GM19099 (cell line): ENCODE results near the gene MTMR11.
A peak's percentile ranks its signal among the peaks of the same experiment; 100 is the strongest.

ENCODE experiments used
- POLR2A ChIP-seq: IDR thresholded peaks from 3 replicates; pipeline ENCODE4 v1.6.1; 2011; ENCODE audit warnings: low read depth; ENCODE audit not compliant: insufficient read length; ENCODE audit errors: extremely low read depth

The MTMR11 gene

DNA sequence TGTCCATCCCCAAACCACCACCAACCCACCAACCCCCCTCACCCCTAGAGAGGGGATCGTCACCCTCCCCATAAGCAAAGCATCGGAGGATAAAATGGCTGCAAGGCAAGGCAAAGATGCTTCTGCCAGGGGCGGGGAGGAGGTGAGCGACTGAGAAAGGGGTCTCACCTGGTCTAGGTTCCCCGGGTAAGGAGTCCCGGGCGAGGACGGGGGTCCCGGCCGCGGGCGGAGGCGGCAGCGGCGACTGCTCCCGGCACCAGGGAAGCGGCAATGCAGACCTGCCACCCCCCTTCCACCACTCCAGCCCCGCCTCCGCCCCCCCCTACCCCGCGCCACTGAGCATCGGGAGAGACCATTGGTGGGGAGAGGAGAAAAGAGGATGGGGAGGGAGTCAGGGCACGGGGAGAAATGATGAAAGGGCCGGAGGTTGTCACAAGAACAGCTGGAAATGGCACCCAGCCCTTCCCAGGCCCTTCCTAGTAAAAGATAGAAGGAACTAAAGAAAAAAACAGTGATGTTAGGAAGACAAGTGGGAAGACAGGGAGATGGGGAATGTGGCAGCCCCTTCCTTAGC is 19.0 kb downstream of the MTMR11 start, which contains the start of gene SV2A:
Gene SV2A (minus strand): TSS at position 274 of the 574 bp plus-strand sequence. CDS start 4,004 bp downstream, outside the sequence.
- peak; percentile 31 for TF ChIP-seq POLR2A

DNA sequence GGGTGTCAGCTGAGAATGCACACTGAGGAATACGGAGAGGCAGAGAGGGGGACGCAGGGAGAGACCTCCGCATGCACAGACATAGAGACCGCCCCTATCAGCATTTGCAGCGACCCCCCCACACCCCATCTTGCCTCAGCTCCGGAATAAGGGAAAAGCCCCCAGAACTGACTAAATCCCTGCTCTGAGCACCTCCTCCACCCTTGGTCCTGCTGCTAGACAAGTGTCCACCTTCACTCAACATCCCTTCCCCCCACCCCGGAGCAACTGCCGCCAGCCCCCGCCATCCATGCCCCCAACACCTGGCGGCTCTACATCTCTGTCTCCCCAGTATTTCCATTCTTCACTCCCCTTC is 19.8 kb downstream of the MTMR11 start:
- no peak for TF ChIP-seq POLR2A

DNA sequence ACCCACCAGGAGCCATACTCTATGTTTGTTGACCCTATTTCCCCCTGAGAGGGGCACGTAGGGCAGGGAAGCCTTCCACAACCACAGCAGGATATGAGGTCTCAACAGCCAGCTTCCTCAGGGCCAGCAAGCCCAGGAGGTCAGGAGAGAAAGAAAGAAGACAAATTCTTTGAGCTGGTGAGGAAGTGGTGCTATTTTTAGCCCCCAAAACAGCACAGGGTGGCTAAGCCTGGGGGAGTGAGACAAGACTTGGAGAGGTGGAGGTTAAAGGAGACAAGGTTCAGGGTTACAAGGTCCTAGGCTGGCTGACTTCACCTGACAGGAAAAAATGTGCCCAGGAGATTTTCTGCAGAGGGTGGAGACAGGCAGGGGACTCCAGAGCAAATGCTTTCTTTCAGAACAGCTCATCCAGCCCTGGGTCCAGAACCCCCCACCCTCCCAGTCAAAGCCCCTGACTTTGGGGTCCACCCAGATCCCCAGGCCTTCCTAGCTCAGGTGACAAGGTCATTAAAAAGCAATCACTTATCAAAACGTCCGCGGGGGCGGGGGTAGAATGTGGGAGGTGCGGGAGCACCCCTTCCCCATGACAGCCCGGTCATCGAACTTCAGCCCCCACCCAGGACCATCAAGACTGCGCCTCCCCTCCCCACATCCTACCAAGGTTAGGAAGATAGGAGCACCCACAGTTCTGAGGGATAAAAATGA is 20.3 kb downstream of the MTMR11 start:
- no peak for TF ChIP-seq POLR2A

DNA sequence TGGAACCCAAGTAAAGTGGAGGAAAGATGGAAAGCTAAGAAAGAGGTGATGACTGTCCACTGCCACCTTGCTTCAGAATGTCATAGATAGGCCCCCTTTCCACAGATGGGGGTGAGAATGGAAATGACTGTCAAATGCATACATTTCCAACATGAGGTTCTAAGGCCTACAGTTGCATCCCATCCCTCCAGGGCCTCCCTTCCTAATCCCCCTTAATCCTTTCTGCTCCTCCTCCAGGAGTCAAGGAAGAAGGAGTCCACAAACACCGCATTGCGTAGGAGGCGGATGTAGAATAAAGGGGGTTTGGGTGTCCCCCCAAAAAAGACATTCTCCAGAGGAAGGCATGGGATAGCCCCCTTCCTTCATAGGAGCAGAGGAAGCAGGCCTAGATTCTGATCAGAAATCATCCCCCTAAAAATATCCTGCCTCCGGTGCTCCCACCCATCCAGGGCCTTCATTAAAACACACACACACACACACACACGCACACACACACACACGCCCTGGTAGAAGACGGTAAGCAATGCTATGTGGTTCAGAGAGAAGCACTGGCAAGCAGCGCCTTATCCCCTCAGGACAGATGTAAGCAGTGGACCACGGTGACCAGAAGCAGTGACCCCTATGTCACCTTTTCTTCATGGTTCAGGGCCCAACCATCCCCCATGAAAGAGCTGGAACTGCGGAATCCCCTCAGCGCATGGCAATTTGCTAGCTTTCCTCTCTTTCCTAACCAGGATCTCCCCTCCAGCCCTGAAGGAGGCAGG is 21.1 kb downstream of the MTMR11 start:
- no peak for TF ChIP-seq POLR2A

DNA sequence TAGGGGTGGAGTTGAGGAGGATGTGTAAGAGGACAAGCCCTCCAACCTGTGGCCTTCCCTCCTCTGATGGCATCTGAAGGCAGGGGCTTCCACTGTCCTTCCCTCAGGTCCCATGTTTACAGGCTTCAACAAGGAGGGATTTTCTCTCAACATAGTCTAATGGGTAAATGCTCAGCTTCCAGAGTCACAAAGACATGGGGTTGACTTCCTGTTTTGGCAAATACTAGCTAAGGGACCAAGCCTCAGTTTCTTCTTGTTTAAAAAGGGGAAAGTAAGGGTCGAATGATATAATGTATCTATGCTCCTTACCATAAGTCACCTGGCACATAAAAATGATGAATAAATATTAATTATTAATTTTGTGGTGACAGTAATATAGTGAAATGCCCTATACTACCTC is 22.1 kb downstream of the MTMR11 start:
- TF ChIP-seq POLR2A: no peak

DNA sequence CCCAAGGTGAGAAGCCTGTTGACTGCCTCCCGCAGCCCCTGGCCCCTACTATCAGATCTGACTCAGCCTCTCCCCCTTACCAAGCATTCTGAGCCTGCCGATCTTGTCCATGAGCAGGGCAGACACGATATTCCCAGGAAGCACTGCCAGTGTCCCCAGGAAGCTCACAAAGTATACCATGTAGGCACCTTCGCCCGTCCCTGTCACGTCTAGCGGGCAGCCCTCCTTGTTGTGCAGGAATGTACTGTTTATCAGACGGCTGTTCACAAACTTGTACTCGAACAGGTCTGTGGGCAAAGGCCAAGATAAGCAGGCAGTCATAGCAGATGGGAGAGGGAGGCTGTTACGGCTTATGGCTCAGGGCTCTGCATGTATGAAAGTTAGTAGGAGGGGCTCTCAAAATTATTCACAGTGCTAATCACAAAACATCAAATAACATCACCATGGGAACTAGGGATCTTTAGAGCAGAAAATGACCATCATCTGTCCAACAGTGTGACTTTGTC is 30.1 kb downstream of the MTMR11 start:
- no peak for TF ChIP-seq POLR2A

DNA sequence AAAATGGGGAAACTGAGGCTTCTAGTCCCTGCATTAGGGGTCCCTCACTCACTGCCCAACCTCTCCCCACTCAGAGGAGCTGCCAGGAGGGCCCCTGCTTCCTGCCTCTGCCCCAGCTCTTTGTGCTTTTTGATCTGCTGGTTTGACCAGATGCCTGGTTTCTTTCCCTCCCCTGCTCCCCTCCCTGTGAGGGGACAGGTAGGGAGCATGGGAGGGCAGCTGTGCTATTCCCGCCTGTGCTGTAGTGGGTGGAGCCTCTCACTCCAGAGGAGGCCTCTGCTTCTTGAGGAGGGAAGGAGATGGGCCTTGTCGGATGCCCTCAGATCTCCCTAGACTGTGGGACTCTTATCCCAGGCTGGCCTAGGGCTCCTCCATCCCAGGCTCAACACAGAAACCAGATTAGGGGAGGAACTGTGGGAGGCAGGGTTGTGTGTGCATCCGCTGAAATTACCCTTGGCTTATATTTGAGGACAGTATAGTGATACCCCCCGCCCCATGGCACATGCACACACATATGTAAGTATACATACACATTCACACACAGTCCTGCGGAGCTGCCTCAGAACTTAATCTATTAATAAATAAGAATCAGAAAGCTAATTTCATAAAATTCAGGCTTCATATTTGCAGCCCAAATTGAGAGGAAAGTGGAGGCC is 32.7 kb downstream of the MTMR11 start:
- no peak for TF ChIP-seq POLR2A

DNA sequence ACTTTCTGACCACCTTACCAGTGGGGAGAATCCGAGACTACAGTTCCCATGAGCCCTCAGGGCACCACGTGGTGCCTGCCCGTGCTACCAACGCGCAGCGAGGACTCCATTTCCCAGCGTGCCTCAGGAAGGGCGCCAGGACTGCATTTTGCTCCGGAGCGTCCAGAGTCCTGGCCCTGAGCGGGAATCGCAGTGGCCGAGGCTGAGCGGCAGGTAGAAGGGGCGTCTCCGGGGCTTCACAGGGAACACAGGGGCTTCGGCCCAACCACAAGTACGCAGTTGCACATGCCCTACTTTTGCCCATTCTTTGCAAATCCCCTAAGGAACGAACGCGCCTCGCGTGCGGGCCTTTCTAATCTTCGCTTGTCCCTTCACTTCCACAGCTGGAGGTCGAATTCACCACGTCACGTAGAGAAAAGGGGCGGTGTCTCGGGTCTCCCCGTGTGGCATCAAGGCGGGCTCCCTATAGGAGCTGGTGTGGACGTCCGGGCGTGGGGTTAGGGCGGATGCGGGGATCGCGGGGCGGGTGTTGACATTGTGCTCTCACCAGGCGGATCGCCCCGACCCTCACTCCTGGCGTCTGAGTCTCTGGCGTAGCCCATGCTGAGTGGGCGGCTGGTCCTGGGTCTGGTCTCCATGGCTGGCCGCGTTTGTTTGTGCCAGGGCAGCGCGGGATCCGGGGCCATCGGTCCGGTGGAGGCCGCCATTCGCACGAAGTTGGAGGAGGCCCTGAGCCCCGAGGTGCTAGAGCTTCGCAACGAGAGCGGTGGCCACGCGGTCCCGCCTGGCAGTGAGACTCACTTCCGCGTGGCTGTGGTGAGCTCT is 37.0 kb downstream of the MTMR11 start, which contains the start of gene BOLA1:
Gene BOLA1 (plus strand): TSS at position 109 of the 825 bp plus-strand sequence. CDS start 492 bp downstream, at position 601.
- TF ChIP-seq POLR2A: peak; percentile 75

DNA sequence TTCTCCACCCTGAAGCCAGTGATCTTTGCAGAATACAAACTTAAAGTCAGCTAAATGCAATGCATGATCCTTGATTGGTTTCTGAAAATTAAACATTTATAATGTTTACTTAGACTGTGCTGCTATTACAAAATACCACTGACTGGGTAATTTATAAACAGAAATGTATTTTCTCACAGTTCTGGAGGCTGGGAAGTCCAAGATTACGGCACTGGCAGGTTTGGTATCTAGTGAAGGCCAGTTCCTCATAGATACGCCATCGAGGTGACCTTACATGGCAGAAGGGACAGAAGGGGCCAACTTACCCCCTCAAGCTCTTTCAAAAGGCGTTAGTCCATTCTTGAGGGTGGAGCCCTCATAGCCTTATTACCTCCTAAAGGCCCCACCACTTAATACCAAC is 40.1 kb downstream of the MTMR11 start:
- no peak for TF ChIP-seq POLR2A

DNA sequence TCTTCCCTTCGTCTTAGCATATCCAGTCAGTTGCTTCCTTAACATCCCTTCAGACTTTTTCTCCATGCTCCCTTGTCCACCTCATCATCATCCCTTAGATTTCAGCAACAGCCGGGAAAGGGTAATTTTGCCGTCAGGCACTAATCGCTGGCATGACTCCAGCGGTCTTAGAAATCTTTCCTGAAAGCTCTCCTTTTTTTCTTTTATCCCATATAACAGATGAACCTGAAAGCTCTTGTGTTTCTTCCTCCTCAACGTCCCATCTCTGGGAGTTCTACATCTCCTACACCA is 47.7 kb downstream of the MTMR11 start:
- no peak for TF ChIP-seq POLR2A

DNA sequence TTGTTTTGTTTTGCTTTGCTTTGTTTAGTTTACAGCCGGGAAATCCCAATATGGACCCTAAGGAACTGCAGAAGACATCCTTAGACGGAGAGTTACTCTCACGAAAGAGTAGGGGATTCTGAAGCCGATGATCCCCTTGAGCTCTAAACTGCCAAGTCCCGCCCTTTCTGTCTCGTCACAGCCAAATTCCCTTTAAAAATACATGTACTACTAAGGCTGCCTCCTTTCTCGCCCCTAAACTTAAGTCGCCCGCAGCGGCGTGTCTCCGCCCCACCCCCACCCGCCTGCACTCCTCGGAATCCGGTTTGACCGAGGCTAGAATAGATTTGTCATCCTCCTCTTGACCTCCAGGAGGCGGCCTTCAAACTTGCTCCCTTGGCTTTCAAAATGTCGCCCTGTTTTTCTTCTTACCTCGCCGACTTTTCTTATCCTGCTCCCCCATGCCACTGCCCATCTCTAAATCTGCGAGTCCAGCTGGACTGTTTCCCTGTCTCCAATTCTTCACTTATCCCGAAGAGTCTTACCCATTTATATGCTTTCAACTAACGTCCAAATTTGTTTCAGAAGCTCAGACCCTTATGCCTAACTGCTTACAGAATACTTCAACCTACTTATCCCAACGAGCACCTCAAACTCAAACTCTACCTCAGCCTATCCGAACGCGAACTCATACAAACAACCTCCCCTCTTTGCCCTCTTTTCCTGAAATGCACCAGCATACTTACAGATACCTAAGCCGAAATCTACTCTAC is 48.3 kb downstream of the MTMR11 start:
- TF ChIP-seq POLR2A: peak; percentile 93

DNA sequence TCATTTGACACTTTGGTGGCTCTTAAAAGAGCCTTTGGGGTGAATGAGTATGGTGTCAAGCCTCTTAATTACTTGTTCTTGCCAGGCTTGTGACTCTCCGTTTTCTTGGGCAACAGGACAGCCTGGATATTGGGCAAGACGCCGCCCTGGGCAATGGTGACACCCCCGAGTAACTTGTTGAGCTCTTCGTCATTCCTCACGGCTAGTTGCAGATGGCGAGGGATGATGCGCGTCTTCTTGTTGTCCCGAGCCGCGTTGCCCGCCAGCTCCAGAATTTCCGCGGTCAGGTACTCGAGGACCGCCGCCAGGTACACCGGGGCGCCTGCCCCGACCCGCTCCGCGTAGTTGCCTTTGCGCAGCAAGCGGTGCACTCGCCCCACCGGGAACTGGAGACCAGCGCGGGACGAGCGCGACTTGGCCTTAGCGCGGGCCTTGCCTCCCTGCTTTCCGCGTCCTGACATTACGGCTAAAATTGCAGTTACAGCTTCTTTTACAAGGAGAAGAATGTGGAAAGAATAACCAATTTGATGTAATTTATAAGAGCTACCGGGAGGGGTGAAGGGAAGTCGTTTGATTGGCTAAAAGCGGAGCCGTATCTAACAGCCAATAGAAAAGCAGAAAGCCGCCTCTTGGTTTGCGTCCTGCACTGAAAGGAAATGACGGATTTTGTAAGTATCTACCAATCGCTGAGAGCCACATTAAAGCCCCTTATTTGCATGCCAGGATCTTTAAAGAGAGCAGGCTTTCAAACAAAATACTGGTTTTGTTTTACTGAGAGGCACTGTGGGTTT is 49.0 kb downstream of the MTMR11 start:
- TF ChIP-seq POLR2A: peak; percentile 91

DNA sequence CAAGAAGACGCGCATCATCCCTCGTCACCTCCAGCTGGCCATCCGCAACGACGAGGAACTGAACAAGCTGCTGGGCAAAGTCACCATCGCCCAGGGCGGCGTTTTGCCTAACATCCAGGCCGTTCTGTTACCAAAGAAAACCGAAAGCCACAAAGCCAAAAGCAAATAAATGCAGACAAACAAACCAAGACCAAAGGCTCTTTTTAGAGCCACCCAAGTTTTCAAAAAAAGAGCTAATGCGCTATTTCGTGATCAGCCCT is 49.6 kb downstream of the MTMR11 start:
- TF ChIP-seq POLR2A: peak; percentile 62
